Transverse colon (tissue), 4 donors: Measurements from ENCODE around the gene CLDN19.
"Not testable (repeated sequence)": the region's sequence is repeated elsewhere in the genome, so short reads cannot be mapped to it uniquely, and the experiment has no call there.

ENCODE experiments used
- CTCF ChIP-seq, 5 experiments: fragments of 200-600 bp in 3 of 5; fragments of 450-650 bp in 2 of 5; sonication (generic) in 3 of 5; IDR thresholded peaks; 1 replicate in 2 of 5; 2 replicates in 3 of 5; pipeline ENCODE4 v1.5.1; 2016 to 2017; ENCODE audit warnings: antibody characterized with exemption in 5 of 5, inconsistent platforms in 3 of 5, mild to moderate bottlenecking in 2 of 5, moderate library complexity in 1 of 5
- POLR2A ChIP-seq: fragments of 450-650 bp; IDR thresholded peaks from one replicate; pipeline ENCODE4 v1.6.1; 2016; ENCODE audit warnings: antibody characterized with exemption, mild to moderate bottlenecking, moderate library complexity
- POLR2AphosphoS5 ChIP-seq, 3 donors: sonication (generic); formaldehyde crosslinking; IDR thresholded peaks; one replicate each; pipeline ENCODE4 v1.6.1; 2016; ENCODE audit warnings: antibody characterized with exemption in 3 of 3

DNA sequence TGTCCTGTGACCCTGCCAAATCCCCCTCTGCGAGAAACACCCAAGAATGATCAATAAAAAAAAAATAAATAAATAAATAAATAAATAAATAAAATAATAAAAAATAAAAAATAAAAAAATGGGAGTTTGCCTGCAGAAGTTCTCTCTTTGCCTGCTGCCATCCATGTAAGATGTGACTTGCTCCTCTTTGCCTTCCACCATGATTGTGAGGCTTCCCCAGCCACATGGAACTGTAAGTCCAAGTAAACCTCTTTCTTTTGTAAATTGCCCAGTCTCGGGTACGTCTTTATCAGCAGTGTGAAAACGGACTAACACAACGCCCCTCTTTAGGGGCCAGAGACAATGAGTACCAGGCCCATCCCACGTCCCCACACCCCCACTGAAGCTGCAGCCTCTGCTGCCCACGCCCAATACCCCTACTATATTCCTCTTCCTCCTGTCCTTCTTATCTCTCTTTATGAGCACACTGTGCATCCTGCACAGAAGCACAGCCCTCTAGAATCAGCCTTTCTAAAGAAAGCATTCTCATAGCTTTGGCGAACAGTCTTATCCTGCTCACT, 11.6 kb upstream of the CLDN19 start:
- not testable (repeated sequence) for TF ChIP-seq CTCF (IDR thresholded peaks at IDR 0.05); POLR2A; POLR2AphosphoS5 (IDR thresholded peaks at IDR 0.05)
